HK-2 (cell line): Measurements from ENCODE around the gene SBF2.
"Not testable (repeated sequence)": the region's sequence is repeated elsewhere in the genome, so short reads cannot be mapped to it uniquely, and the experiment has no call there.

Experiments used
- DNase-seq: peaks from one replicate; pipeline ENCODE4 v3.0.0-alpha.2; 2018; ENCODE audit not compliant: unreplicated experiment

Gene SBF2

DNA sequence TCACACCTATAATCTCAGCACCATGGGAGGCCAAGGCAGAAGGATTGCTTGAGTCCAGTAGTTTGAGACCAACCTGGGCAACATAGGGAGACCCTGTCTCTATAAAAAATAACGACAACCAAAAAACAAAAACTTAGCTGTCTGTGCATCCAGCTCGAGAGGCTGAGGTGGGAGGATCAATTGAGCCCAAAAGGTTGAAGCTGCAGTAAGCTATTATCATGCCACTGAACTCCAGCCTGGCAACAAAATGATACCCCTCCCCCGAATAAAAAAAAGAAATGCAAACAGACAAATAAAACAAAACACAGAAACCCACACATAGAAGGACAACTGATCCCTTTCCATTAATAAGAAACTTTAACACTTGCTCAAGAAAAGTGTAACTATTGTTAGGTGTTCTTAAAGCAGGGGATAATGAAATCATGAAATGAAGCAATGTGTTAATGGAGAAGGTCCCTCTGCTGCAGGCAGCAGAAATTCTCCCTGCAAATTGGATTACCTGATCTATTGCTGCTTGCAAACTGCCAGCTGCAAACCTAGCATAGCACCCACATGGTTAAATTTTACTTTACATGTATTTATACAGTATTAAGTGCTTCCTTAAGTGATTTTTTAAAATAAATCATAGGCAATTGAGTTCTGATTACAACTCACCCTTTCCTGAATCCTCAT is 226.3 kb downstream of the SBF2 start:
- no peak for DNase-seq

DNA sequence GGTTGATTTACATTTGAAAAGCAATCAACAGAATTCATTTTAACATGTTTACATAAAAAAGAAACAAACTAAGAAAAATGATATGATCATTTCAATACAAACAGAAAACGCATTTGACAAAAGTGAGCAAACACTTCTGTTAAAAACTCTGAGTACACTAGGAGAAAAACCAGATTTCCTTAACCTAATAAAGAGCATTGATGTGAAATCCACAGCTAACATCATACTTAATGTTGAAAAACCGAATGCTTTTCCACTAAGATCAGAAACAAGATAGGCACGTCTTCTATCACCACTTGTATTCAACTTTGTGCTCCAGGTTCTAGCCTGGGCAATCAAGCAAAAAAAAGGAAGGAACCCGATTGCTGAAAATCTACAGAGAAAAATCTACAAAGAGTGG is 227.6 kb downstream of the SBF2 start:
- DNase-seq, result no peak

DNA sequence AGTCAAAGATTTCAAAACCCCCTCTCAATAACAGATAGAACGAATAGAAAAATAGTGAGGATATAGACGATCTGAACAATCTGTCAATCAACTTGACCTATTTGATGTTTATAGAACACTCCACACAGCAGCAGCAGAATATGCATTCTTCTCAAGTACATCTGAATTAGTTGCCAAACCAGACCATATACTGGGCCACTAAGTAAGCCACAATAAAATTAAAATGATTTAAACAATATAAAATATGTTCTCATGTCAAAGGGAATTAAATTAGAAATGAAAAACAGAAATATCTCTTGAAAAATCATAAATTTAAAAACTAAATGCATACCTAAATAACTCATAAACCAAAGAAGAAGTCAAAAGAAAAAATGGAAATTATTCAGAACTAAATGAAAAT is 229.2 kb downstream of the SBF2 start:
- no peak for DNase-seq

DNA sequence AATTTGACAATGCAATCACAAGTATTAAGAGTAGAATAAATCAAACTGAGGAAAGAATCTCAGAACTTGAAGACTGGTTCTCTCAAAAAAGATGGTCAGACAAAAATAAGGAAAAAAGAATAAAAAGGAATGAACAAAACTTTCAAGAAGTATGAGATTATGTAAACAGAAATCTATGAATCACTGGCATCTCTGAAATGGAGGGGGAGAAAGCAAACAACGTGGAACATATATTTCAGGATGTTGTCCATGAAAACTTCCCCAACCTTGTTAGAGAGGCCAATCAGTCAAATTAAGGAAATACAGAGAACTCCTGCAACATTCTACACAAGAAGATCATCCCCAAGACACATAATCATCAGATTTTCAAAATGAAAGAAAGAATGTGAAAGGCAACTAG is 235.7 kb downstream of the SBF2 start:
- DNase-seq, result no peak

DNA sequence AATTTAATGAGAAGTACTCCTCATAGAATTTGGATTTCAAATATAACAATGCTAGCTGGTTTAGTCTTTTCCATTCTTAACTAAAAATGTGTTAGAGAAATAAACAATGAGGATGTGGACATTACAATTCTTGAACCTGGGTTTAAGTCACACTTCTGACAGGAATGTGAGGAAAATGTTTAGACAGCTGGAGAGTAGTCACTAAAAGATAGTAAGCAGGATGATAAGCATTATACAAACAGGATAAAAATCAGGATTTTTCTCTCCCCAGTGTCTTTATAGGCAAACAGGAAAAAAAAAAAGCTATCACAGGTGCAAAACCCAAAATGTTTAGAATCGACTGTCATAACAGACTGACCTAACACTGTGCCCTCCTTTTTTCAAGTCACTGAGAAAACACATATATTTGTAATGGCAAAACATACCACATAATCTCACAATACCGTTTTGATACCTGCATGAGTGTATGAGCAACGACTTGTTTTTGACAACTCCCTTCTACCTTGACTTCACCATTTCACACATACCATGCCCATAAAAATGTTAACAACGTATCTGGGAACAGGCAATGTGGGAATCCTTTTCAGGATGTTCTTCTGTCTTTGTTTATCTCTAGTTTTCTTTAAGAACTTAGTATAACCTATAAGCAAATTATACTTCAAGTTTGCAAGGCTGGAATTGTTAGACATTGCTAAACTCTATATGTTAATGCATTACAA is 242.0 kb downstream of the SBF2 start:
- DNase-seq, result no peak

DNA sequence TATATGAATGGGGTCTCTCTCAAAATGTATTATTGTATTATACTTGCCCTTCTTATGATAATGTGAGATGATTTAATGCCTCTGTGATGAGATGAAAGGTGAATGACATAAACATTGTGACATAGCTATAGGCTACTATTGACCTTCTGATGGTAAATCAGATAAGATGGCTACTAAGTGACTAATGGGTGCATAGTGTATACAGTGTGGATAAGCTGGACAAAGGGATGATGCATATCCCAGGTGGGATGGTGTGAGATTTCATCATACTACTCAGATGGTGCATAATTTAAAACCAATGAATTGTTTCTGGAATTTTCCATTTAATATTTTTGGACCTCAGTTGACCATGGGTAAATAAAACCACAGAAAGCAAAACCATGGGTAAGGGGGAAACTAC is 243.5 kb downstream of the SBF2 start:
- DNase-seq, result no peak

DNA sequence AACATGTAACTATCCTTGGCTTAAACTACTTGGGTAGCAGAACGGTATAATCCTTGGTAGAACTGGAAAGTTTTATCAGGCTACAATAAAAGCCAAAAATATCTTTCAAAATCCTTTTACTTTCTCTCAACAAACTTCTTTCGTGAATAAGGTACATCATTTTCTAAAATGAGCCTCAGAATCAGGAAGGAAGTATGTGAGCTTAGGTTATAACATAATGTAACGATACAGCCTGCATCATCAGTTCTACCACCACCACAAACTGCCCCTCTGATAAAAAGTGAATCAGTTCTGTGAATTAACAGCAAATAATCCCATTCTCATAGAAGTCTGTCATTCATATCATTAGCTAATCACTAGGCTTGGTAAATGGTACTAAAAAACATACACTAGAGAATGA is 244.3 kb downstream of the SBF2 start:
- no peak for DNase-seq

DNA sequence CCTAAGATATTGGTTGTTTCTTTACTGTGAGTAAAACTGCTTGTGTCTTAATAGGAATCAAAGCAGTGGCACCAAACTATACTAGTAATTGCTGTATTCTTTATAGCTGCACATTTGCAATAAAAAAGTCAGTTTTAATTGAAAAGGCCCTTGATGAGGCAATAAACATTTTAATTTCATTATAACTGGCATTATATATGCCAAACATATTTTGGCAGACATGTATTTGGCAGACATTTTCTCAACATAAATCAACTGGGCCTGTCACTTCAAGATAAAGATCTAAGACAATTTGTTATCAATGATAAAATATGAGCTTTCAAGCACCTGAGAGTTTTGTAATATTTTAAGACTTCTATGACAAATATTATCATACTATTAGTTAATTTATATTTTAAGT is 245.7 kb downstream of the SBF2 start:
- no peak for DNase-seq

DNA sequence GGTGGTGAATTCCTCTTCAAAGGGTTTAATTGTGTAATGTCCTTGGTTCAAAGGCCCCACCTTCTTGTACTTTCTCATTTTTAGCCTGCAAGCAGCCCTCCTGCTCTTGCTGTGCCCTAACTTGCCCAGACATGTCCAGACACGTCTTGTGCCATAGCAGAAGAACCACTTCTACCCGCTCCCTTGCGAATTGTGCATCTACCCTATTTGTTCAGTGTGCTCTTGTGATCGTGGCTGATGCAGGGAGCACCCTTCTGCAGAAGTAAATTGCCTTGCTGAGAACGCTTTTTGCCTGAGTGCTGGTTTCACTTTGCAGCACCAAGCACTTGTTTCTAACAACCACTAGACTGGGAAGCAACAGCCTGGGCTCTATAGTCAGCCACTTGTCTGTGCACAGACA is 249.4 kb downstream of the SBF2 start:
- DNase-seq, result no peak

DNA sequence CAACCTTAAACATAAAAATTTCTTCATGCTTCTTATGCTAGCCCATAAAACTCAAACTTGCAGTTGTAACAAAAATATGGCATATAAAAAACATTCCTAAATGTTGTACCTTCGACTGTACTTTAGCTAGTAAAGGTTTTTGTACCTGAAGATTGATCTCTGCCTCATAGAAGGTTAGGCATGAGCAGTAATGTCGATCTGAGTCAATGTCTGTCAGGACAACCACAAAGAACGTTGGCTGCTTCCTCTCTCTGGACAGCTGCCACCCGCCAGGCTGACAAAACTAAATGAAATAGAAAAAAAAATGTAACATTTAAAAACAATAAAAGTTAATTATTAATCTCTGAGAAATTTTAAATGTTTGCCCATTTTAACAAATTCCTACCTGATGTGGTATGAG is 251.3 kb downstream of the SBF2 start:
- DNase-seq, result no peak

DNA sequence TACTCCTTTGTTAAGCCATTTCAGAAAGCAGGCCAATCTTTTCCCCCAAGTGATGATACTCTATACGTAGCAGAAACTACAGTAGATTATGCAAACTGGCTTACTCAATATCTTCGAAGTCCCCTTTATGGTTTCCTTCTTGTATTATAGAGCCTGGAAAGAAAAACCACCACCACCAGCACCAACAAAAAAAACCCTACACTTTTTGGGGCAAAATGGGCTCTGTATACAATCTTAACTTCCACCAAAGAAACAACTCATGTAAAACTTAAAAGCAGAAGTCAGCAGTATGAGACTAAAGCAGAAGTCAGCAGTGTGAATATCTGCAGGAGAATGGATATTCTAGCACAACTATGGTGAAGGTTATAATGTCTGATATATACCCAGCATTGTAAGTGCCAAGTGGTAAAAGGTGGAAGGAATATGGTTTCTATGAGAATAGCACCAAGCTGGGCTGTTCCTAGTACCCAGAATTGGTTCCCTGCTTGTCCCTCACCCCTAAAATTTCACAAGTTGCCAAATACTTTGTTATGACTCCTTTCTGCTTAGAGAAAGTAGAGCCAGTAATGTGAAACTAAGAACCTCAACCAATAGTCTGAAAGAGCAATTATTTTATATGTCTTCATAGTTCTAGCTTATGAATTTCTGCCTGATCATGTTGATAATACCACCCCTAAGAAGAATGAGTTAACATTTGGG is 252.1 kb downstream of the SBF2 start:
- DNase-seq, result no peak

DNA sequence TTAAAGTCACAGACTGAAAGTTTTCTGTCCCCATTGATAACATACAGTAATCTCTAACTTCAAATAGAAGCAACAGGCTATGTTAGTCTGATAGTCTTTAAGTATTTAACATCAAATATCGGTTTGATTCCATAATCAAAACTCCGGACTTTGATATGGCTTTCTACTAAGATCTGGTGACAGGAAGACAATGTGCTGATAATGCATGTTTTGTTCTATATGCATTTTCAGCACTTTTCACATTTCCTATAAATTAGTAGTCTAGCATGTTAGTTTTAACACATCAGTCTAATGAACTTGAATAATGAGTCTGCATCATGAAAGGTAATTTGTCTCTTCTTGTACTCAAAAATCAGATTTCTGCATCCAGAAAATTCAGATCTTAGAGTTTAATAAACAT is 252.7 kb downstream of the SBF2 start:
- DNase-seq, result no peak

DNA sequence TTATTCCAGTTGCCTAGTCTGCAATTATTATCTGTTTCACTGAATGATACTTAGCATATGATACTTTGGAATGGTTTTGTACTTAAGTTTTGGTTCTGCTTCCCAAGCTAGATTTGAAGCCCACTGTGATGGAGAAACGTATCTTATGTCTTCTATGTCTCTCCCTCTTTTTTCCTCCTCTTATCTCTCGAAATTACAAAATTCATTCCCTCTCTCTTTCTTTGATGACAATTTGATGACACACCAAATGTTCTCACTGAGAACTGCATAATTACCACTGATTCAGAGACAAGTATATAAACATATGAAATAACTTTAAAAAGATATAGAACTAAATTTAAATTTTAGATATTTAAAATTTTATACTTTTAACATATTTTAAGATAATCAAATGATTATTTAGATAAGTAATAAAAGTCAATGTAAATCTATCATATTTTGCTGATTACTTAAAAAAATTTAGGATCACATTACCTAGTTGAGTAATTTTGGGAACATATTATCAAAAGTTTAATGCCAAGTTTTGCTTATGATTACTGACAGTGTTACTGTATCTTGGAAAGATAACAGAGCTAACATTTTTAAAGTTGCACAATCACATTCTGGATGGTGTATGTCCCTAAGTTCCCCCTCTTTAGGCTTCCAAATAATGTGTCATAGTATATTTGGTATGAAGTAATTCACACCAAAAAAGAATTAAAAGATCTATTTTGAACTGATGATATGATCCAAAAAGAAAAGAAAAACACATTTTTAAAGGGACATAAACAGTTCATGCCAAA is 255.3 kb downstream of the SBF2 start:
- DNase-seq, result no peak

DNA sequence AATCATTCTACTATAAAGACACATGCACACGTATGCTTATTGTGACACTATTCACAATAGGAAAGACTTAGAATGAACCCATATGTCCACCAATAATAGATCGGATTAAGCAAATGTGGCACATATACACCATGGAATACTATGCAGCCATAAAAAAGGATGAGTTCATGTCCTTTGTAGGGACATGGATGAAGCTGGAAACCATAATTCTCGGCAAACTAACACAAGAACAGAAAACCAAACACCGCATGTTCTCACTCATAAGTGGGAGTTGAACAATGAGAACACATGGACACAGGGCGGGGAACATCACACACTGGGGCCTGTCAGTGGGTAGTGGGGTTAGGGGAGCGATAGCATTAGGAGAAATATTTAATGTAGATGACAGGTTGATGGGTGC is 258.1 kb downstream of the SBF2 start:
- not testable (repeated sequence) for DNase-seq

DNA sequence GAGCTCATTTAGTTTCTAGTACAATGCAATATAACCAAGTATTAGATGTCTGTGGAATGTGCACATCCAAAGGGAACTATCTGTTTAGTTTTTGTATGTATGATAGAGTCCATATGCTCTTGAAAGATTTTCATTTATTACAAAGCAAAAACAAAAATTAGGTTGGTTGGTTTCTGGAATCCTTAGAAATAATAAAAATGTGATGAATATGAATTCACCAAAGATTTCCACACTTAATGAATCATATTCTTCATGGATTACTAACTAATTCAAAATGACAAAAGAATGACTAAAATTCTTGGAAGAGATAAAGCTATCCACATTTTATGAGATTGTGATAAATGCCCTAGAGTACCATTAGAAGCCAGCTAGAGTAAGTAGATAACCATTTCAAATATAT is 261.1 kb downstream of the SBF2 start:
- no peak for DNase-seq

DNA sequence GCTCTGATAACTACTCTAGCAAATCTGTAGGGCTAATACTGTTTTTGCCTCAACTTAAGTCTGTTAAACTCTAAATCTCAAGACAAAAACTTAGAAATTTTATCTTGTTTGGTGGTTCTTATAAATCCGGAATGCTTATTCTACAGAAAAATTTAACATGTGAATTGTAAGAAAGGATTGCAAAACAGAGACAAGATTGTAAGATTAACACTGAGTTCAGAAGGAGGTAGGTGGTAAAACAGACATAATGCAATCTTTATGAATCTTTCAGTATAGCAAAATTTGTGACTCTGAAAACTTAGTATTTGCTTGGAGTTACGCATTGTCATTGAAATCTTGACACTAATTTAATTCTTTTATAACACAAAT is 263.9 kb downstream of the SBF2 start:
- DNase-seq, result no peak

DNA sequence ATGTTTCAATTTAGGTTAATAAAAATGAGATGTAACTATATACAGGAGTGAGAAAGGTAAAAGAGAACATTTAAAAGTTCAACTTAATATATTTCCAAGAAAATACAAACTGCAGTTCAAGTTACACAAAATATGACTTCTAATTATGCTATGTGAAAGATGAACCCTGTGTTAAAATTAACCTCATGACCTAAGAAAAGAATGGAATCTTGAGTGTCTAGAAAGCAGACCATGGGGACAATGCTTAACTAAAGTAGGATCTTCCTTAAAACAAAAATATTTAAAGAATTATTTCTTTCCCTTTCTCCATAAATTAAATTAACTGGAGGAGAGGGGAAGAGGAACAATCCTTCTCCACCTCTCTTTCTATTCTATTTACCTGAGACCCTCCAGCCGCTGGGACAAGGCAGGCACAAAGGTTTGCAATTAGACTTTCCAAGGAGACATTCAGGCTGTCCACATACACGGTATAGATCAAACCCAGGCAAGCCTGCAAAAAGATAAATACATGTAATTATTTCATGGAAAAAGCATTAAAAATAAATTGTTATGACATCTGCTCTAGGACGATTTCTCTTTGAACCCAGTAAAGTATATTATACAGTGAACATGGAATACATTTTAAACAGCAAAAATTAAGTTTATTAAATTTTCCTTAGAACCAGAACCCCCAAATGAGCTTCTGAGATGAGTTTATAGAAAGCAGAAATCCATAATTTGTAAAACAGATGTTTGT is 264.5 kb downstream of the SBF2 start:
- no peak for DNase-seq

DNA sequence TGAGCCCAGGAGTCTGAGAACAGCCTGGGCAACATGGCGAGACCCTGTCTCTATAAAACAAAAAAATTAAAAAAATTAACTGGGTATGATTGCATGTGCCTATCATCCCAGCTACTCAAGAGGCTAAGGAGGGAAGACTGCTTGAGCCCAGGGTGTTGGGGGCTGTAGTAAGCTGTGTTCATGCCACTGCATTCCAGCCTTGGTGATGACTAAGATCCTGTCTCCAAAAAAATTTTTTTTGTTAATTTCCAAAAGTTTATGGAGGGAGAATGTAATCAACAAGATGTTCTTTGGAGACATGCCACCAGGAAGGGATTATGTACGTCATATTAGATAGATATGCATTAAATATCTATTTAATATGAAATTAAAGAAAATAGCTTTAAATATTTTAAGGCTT is 267.5 kb downstream of the SBF2 start:
- no peak for DNase-seq

DNA sequence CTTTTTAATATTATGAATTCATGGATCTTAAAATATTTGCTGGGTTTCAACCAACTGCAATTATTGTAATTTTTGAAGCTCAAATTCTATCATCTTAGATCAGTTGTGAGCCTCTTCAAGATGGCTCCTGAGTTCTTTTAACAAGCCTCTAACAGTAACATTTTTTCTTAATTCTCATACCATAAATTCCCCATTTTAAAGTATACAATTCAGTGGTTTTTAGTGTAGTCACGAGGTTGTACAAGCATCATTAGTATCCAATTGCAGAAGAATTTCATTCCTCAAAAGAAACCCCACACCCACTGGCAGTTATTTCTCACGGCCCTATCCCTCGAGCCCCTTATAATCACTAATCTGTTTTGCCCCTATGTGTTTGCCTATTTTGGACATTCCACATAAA is 270.8 kb downstream of the SBF2 start:
- DNase-seq, result no peak

DNA sequence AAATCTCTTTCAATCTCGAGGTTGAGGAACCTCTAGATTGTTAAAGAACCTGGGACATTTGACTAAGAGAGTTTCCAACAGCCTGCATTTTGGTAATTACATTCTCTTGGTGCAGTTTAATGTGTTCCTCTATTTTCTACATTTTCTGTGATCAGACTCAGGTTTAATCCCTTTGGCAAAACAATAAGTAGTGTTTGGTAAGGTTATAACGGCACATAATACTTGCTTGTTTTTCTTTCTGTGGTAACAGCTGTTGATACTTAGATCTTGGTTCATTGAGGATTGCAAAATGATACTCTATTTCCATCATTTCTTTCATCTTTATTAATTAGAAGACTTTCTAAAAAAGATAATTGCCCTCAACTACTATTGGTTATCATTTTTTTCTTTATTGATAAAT is 271.3 kb downstream of the SBF2 start:
- no peak for DNase-seq

DNA sequence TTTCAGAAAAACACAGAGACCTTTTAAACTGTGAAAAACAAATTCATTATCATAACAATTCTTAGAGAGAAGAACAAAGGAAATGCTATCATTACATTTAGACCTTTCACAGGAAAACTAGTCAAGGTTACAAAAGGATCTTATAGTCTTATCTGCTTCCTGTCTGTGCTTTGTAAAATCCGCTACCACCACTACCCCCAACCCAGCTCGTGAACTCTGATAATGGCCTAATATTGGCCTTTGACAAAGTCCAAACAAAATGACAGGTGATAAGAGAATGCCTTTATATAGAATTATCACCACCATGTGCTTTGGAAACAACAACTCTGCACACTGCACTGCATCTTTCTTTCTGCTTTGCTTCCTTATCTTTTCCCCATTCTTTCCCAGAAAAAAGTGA is 272.5 kb downstream of the SBF2 start:
- no peak for DNase-seq
